ENCODE results near the gene FMC1.
"Not testable (repeated sequence)": the region's sequence is repeated elsewhere in the genome, so short reads cannot be mapped to it uniquely, and the experiment has no call there.

The FMC1 gene

DNA sequence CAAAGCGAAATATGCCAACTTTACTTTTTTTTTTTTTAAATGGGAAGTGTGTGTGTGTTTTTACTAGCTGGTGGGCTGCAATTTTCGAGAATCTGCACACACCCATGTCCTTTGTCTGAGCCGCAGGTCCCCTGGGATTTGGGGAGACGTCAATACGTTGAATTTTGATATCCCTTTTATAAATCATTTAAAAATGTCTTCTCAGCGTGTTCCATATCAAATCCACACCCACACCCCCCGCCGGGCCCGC lies 404 bp upstream of the FMC1 start:
- DNase-seq = no peak

DNA sequence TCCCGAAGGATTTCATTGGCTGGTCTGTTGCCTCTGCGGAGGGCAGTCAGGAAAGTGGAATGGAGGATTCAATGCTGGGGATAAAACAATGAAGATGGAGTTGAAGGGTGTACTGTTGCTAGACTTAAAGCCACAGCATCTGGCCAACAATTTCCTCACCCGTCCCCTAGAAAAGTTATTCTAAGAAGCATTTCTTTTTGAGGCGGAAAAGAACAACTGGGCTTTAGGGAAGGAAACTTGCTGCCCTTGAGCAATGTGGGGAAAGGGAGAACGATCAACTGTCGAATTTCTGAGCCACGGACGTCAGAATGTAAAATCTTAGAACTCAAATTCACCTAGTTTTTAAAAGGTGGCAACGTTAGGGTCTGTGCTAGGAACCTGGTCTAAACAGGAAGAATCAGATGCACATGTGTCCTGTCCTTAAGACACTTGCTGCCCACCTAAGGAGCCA lies 664 bp downstream of the FMC1 start:
- DNase-seq = no peak

DNA sequence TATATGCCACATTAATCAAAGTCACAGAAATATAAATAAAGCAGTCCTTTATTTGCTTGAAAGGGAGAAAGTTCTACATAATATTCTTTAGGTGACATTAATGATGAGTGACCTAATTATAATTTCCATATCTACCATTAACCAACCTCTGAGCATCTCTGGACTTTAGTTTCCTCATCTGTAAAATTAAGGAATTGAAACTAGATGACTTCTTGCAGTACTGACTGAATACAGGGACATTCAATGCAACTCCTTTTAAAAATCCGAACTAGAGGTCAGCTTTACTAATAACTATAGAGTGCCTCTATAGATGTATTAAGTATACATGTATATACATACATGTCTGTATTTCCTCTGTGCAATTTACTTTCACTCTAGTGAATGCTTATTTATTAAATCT lies 3.9 kb downstream of the FMC1 start:
- DNase-seq = no peak

DNA sequence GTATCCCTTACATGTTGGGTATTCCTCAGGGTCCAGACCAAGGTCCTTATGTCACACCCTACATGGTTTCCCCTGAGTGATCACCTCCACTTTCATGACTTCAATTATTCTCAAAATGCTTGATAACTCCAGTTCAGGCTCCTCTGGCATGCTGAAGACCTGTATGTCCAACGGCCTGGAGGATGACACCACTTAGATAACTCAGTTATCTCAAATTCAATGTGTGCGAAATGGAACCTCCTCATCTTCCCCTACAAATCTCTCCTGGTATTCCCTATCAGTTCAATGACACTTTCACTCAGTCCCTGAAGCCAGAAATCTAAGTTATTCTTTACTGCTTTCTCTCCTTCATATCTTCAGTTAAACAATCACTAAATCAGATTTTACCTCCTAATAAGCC lies 9.9 kb downstream of the FMC1 start:
- DNase-seq = no peak

DNA sequence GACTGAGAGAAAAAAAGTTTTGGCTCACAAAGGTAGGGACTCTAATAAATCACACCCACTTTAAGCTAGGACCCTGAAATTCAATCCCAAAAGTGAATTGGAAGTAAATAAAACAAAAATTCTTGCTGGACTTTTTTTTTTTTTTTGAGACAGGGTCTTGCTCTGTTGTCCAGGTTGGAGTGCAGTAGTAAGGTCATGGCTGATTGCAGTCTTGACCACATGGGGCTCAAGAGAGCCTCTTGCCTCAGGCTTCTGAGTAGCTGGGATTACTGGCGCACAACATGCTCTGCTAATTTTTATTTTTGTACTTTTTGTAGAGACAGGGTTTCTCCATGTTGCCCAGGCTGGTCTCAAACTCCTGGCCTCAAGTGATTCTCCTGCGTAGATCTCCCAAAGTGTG lies 13.6 kb downstream of the FMC1 start:
- DNase-seq = no peak

DNA sequence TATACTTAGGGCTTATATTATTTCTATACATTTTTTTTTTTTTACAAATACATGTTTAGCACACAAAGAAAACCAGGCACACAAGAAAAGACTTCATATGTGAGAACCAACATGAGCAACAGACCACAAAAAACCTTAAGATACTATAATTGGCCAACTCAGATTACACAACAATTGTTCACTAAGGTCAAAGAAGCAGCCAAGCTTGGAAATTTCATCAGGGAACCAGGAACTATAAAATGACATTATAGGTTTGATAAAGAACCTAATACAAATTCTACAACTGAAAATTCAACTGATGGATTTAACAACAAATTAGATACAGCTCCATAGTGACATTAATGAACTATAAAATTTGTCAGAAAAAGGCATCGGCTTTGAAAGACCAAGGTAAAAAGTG lies 14.2 kb downstream of the FMC1 start:
- DNase-seq = no peak

DNA sequence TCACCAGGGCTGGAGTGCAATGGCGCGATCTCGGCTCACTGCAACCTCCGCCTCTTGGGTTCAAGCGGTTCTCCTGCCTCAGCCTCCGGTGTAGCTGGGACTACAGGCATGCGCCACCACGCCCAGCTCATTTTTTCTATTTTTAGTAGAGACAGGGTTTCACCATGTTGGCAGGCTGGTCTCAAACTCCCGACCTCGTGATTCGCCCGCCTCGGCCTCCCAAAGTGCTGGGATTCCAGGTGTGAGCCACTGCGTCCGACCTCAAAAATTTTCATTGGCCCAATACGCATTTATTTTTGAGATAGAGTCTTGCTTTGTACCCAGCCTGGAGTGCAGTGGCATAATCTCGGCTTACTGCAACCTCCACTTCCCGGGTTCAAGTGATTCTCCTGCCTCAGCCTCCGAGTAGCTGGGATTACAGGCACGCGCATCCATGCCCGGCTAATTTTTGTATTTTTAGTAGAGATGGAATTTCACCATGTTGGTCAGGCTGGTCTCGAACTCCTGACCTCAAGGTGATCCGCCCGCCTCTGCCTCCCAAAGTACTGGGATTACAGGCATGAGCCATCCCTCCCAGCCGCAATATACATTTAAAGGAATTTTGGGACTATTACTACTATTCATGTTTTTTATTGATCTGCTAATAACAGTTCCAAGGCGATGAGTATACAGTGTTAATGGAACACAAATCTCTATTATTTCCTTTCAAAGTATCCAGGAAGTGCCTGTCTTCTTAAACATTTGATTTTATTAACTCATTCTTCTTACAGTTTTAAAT lies 16.8 kb downstream of the FMC1 start:
- not testable (repeated sequence) for DNase-seq

DNA sequence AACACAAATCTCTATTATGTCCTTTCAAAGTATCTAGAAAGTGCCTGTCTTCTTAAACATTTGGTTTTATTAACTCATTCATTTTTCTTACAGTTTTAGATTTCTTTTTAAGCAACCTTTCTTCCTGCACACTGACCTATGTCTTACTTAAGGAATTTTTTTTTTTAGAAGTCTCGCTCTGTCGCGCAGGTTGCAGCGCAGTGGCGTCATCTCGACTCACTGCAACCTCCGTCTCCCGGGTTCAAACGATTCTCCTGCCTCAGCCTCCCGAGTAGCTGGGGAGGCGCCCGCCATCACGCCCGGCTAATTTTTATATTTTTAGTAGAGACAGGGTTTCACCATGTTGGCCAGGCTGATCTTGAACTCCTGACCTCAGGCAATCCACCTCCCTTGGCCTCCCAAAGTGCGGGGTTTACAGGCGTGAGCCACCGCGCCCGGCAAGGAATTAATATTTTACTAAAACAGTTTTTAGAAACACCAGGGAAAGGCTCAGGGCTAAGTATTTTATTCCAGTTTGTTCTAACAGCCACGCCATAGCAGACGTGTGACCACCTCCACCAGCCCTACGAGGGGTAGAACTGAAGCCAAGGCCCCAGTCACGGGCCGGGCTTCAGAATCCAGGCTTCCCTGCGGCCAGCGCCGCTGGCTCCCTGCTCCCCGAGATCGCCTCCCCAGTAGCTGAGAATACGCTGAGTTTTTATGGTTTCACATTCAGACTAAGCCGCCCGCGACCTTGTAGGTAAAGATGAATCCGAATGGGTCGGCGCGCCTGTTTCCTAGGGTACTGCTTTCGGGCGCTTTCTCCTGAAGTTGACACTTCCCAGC lies 17.6 kb downstream of the FMC1 start:
- no peak for DNase-seq

DNA sequence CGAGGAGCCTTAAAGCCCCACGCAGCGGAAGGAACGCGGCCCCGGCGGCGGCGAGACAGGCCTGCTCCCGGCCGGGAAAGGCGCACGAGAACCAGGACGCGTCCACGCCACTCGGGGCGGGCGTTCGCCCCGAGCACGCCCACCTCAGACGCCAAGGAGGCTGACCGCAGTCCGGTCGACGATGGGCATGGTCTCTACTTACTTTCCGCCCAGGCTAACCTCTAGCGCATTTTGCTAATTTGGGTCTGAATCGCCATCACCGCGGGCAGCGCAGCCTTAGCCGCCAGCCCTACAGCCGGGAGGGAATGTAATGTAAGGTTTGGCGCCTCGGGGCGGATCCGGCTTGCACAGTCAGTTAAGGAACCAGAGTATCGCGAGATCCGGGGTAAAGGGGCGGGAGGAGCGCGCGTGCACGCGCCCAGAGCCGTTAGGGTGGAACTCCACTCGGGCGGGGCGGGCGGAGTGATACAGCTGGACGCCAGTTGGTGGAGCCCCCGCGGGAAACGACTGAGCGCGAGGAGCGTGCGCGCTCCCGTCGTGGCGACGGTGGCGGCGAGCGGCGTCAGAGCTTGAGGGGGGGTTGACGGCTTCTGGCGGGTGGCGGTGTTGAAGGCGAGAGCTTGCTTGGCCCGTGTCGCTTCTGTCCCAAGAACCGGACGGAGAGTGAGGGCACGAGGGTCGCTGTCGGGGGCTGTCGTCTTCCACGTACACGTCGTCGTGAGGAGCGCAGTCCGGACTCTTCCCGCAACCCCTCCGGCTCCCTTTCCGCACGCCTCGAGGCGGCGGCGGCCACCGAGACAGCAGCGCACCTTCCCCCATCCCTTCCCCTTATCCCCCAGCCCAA lies 18.5 kb downstream of the FMC1 start, which contains the start of gene LUC7L2:
TSS of gene LUC7L2 (plus strand) at position 529 of the 844 bp plus-strand sequence. CDS start 368 bp downstream, outside the sequence.
- DNase-seq = peak; percentile 98

DNA sequence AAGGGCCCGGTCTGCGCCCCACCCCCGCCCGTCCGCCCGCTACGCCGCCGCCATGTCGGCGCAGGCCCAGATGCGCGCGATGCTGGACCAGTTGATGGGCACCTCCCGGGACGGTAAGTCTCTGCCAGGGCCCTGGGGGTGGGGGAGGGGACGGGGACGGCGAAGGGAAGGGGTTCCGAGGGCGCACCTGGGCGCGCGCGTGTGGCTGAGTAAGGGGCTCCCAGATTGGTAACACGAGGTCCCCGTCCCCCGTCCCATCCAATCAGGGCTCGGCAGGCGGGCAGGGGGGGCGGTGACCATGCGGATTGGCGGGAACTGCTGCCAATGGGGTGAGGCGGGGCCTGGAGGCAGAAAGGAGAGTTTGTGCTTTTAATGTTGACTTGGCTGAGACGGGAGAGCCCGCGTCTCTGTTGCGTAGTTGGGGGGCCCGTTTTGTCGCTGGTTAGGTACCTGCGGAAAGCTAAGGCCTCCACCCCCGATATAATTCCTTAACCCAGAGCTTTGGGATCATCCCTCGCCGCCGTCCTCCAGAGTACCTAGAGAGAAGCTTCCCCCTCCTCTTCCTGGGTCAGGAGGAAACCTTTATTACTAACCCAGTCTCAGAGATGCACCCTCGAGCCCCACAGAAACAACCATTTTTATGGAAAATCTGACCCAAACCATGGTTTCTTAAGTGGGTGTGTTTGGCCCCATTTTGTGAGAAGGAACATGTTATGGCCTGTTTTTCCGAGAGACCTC lies 19.2 kb downstream of the FMC1 start:
- peak; percentile 96 for DNase-seq

DNA sequence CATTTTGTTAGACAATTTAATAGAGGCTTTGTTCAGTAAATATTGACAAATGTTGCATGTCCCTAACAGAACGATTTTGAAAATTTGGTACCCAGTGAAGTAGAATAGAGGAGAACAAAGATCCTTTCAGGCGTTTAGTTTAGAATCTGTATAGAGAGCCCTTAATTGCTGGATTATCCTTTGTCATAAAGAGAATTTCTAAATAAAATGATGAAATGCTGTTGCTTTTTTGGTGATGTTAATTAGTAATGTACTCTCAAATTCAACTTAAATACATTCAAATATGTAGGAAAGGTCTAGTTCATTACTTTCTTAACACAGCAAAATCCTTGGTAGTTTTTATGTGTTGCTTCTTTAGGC lies 19.8 kb downstream of the FMC1 start:
- no peak for DNase-seq

DNA sequence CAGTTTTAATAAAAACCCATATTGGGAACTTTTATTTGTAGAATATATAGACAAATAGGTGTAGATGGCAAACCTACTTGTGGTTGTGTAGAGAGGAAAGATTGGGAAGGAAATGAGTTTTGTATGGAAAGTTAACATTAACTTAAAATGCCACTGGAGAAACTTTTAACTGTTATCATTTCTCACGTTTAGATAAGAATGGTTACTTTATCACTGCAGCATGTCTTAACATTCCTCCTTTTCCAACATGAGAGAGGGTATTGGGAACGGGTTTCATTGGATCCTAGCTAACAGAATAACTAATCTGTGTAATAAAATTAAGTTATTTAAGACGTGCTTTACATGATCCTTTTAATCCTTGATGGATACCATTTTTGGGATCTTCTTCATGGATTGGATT lies 20.4 kb downstream of the FMC1 start:
- no peak for DNase-seq

DNA sequence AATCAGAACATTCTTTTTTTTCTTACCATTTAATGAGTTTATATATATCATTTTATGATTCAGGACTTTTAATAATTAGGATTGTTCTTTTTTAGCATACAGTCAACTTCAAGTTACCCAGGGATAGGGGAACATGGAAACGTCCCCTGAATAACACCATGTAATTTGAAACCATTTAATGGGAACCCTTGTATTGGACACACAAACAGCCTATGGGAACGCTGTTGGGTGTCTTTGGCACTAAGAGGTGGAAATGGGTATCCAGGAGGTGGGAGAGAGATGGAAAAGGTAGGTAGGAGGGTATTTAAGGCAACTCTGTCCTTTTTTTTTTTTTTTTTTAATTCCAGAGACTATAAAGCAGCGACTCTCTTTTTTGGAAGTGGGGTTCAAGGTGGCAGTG lies 21.2 kb downstream of the FMC1 start:
- DNase-seq = no peak

DNA sequence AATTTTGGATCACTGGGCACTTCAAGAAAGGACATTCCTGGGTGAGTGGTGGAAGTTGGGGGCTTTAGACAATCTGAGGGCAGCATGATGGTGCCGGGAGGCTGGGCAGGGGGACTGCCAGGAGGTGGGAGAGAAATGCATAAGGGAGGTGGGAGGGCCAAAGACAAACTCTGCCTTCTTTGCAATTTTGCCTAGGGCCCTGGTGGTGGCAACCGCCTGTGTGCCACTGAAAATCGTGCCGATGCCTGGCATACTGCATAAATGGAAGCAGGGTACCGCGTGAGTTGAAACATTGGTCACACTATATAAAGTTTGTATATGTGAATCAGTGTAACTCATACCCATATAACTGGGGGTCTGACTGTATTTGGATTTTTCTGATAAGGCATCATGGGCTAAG lies 21.8 kb downstream of the FMC1 start:
- no peak for DNase-seq

DNA sequence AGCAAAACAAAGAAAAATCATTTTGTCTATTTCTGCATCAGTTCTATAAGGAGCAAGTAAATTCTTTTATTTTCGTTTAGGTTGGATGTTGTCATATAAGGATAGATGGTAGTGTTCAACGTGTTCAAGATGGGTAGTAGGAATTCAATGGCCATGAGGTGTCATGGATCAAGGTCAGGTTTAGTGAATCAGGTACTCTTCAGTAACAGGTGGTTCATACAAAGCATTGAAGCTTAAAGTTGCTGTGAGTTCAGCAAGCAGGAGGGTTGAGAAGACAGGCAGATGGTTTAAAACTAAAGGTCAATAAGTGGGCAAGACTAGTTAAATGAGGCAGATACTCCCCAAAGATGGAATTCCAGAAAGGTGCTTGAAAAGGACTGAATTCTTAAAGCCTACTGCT lies 24.2 kb downstream of the FMC1 start:
- no peak for DNase-seq

DNA sequence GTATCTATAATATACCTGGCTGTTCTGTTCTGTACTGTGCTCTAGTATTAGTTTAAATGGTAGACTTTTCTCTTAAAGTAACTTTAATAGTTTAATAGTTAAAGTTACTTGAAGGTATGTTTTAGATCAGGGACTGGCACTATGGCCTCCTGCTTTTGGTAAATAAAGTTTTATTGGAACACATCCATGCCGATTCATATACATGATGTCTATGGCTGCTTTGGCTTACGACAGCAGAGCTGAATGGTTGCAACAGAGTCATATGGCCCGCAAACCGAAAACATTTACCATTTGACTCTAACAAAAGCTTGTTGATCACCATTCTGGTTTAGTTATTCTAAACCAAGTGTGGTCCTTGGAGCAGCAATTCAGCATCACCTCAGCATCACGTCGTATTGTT lies 25.3 kb downstream of the FMC1 start:
- no peak for DNase-seq

DNA sequence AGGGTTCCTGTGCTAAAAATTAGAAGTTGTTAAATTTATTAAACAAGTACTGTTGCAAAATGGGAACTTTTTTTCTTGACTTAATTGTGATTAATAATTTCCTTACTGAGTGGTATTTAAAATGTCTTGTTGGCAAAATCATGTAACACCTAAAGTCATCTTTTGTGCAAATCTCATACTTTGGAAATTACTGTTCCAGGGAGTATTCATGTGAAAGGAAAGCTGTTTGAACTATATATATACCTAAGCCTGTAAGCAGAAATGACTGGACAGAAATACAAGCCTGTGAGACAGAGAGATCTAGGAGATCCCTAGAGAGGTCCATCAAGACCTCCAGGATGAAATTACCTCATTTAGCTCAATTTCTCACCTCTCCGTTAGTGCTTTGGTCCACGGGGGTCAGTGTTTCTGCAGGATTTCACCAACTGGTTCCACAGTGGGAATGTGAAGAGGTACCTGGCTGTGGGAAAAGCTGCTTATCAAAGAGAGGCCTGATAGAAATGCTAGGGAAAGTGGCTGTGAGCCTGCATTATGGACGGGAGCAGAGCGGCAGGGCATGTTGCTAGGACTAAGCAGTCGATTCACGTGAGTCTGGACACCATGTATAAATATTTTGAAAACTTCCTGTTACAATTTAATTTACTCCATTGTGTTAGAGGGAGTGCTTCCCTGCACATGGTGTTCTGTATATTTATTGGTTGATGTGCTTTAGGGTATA lies 26.5 kb downstream of the FMC1 start:
- no peak for DNase-seq

DNA sequence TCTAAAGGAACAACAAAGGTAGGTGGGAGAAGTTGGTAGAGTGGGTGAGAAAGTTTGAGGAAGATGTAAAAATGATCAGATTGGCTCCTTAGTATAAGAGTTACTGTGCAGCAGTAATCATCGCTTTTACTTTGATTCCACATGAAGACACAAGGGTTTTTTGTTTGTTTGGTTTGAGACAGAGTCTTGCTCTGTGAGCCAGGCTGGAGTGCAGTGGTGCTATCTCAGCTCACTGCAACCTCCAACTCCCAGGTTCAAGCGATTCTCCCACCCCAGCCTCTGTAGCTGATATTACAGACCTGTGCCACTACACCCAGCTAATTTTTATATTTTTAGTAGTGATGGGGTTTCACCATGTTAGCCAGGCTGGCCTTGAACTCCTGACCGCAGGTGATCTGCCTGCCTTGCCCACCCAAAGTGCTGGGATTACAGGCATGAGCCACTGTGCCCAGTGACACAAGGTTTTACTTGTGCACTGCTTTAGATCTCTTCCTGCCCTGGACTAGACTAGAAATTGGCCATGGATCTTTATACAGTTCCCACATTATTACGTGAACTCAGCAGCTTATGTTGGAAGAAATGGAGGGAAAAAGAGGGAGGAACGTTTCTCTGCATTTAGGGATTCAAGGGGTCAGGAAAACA lies 29.3 kb downstream of the FMC1 start:
- DNase-seq = peak; percentile 22

DNA sequence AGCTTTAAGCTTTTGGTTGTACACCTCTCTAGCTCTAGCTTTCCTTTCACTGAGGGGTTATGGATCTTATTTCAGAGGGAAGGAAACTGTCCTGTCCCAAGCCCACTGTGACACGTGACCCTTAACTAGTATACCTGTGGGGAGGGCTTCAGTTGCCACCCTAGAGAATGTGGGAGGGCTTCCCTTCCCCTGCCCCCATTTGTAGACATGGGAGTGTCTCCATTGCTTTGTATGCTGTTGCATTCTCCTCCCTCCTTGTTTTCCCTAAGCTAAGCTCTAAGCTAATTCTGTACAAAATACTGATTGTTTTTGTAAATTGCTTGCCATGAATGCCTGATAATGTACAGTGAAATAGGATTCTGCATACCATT lies 29.8 kb downstream of the FMC1 start:
- DNase-seq = no peak

DNA sequence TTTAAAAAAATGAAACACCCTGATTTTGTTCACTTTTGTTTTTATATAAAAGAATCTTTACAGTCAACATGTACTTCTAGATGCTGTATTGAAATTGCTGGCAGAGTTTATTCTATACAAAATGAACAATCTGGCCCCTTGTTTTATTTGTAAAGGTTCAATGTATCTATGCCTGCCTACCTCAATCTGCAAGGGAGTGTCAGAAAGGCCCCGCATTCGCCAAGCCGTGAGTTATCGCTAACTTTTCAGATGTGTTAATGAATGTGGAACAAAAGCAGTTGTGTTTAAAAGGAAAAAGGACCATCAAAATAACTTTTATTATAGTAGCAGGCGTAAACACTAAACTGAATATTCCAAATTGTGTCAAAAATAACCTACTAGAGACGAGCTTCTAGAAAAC lies 33.1 kb downstream of the FMC1 start:
- DNase-seq = no peak

DNA sequence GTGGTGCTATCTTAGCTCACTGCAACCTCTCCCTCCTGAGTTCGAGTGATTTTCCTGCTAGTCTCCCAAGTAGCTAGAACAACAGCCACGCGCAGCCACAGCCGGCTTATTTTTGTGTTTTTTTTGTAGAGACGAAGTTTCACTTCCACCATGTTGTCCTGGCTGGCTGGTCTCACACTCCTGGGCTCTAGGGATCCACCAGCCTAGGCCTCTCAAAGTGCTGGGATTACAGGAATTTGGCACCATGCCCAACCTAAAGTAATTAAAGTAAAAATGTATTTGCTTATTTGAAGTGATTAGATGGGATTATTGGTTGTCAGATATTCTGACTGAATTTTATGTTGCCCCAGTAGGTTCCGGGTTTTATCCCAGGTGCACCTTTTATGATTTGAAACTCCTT lies 41.3 kb downstream of the FMC1 start:
- DNase-seq = no peak

DNA sequence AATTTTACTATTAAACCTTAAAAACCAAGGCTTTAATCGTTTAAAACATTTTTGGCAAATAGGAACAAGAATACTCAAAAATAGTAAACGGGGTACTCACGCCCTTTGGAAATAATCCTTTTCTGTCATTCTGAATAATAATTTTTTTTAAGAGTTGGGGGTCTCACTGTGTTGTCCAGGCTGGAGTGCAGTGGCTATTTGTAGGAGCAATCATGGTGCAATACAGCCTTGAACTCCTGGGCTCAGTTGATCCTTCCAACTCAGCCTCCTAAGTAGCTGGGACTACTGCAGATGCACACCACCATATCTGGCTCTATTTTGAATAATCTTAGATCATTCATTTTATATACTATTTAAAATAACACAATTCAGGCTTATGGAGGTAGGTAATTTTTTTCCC lies 43.5 kb downstream of the FMC1 start:
- DNase-seq = no peak
